ENCODE data around the gene GLRX2.

- TF ChIP-seq CTCF (IDR thresholded peaks at IDR 0.05) (no peak), POLR2A (IDR thresholded peaks at IDR 0.05) (no peak)
Observed at GRCh38 chr1:193111641-193112090, 6.5 kb upstream of the GLRX2 start.
